ENCODE data around the gene IL2RG.

The IL2RG gene

GRCh38 chrX:71111141-71111843, at the start of gene IL2RG:
Gene IL2RG, minus strand, starts transcription at chrX:71111577. Its CDS starts 38 bp downstream, at chrX:71111539.
- Histone ChIP-seq H3K4me3 (ENCODE audit: low read length in 2 of 2) (peak within 1 kb of the TSS; percentile 56 to 63), H3K9ac (ENCODE audit: low read depth in 1 of 2, low read length in 2 of 2) (peak within 1 kb of the TSS; percentile 52 to 56), H3K27me3 (ENCODE audit: control insufficient read depth in 2 of 2, insufficient read depth in 2 of 2, low read length in 2 of 2) (no peaks in the 10 kb centered on the region), H3K36me3 (ENCODE audit: control insufficient read depth in 2 of 2, insufficient read depth in 2 of 2, low read length in 2 of 2) (no peaks in the 10 kb centered on the region), H3K9me3 (ENCODE audit: control insufficient read depth in 2 of 2, low read length in 2 of 2) (no peaks in the 10 kb centered on the region), H3K27ac (ENCODE audit: low read depth in 2 of 2, low read length in 2 of 2) (peak within 1 kb of the TSS; percentile 78 to 79), H3K4me1 (ENCODE audit: control insufficient read depth in 2 of 2, insufficient read depth in 2 of 2, low read length in 2 of 2) (peaks cover 0 to 2% of the 10 kb centered on the region in 2 donors)

GRCh38 chrX:71160475-71160874, 49.1 kb upstream of the IL2RG start:
- Histone ChIP-seq H3K27me3 (ENCODE audit: control insufficient read depth in 2 of 2, insufficient read depth in 2 of 2, low read length in 2 of 2) (peaks cover 0 to 1% of the 10 kb centered on the region in 2 donors), H3K4me3 (ENCODE audit: low read length in 2 of 2) (no peak overlapping the region), H3K36me3 (ENCODE audit: control insufficient read depth in 2 of 2, insufficient read depth in 2 of 2, low read length in 2 of 2) (no peaks in the 10 kb centered on the region), H3K27ac (ENCODE audit: low read depth in 2 of 2, low read length in 2 of 2) (no peak overlapping the region), H3K9me3 (ENCODE audit: control insufficient read depth in 2 of 2, low read length in 2 of 2) (no peaks in the 10 kb centered on the region), H3K4me1 (ENCODE audit: control insufficient read depth in 2 of 2, insufficient read depth in 2 of 2, low read length in 2 of 2) (no peaks in the 10 kb centered on the region), H3K9ac (ENCODE audit: low read depth in 1 of 2, low read length in 2 of 2) (no peak overlapping the region)

GRCh38 chrX:71159335-71159734, 48.0 kb upstream of the IL2RG start:
- Histone ChIP-seq H3K9me3 (ENCODE audit: control insufficient read depth in 2 of 2, low read length in 2 of 2) (no peaks in the 10 kb centered on the region), H3K27me3 (ENCODE audit: control insufficient read depth in 2 of 2, insufficient read depth in 2 of 2, low read length in 2 of 2) (peaks cover 0 to 1% of the 10 kb centered on the region in 2 donors), H3K4me3 (ENCODE audit: low read length in 2 of 2) (no peak overlapping the region), H3K4me1 (ENCODE audit: control insufficient read depth in 2 of 2, insufficient read depth in 2 of 2, low read length in 2 of 2) (no peaks in the 10 kb centered on the region), H3K36me3 (ENCODE audit: control insufficient read depth in 2 of 2, insufficient read depth in 2 of 2, low read length in 2 of 2) (no peaks in the 10 kb centered on the region), H3K9ac (ENCODE audit: low read depth in 1 of 2, low read length in 2 of 2) (no peak overlapping the region), H3K27ac (ENCODE audit: low read depth in 2 of 2, low read length in 2 of 2) (no peak overlapping the region)

GRCh38 chrX:71158603-71159002, 47.2 kb upstream of the IL2RG start:
- H3K9ac ChIP-seq (ENCODE audit: low read depth in 1 of 2, low read length in 2 of 2): no peak overlapping the region
- peaks cover 0 to 1% of the 10 kb centered on the region in 2 donors for H3K27me3 ChIP-seq (ENCODE audit: control insufficient read depth in 2 of 2, insufficient read depth in 2 of 2, low read length in 2 of 2)
- no peak overlapping the region for H3K27ac ChIP-seq (ENCODE audit: low read depth in 2 of 2, low read length in 2 of 2)
- H3K9me3 ChIP-seq (ENCODE audit: control insufficient read depth in 2 of 2, low read length in 2 of 2): no peaks in the 10 kb centered on the region
- no peak overlapping the region for H3K4me3 ChIP-seq (ENCODE audit: low read length in 2 of 2)
- no peaks in the 10 kb centered on the region for H3K36me3 ChIP-seq (ENCODE audit: control insufficient read depth in 2 of 2, insufficient read depth in 2 of 2, low read length in 2 of 2)
- no peaks in the 10 kb centered on the region for H3K4me1 ChIP-seq (ENCODE audit: control insufficient read depth in 2 of 2, insufficient read depth in 2 of 2, low read length in 2 of 2)

- Histone ChIP-seq H3K4me3 (ENCODE audit: low read length in 2 of 2) (no peak overlapping the region), H3K27me3 (ENCODE audit: control insufficient read depth in 2 of 2, insufficient read depth in 2 of 2, low read length in 2 of 2) (peaks cover 1 to 3% of the 10 kb centered on the region in 2 donors), H3K27ac (ENCODE audit: low read depth in 2 of 2, low read length in 2 of 2) (no peak overlapping the region), H3K36me3 (ENCODE audit: control insufficient read depth in 2 of 2, insufficient read depth in 2 of 2, low read length in 2 of 2) (no peaks in the 10 kb centered on the region), H3K9ac (ENCODE audit: low read depth in 1 of 2, low read length in 2 of 2) (no peak overlapping the region), H3K9me3 (ENCODE audit: control insufficient read depth in 2 of 2, low read length in 2 of 2) (no peaks in the 10 kb centered on the region), H3K4me1 (ENCODE audit: control insufficient read depth in 2 of 2, insufficient read depth in 2 of 2, low read length in 2 of 2) (no peaks in the 10 kb centered on the region)
Measured at GRCh38 chrX:71154641-71155040, 43.3 kb upstream of the IL2RG start.

- Histone ChIP-seq H3K36me3 (ENCODE audit: control insufficient read depth in 2 of 2, insufficient read depth in 2 of 2, low read length in 2 of 2) (no peaks in the 10 kb centered on the region), H3K4me1 (ENCODE audit: control insufficient read depth in 2 of 2, insufficient read depth in 2 of 2, low read length in 2 of 2) (no peaks in the 10 kb centered on the region), H3K27me3 (ENCODE audit: control insufficient read depth in 2 of 2, insufficient read depth in 2 of 2, low read length in 2 of 2) (peaks cover 1 to 3% of the 10 kb centered on the region in 2 donors), H3K9me3 (ENCODE audit: control insufficient read depth in 2 of 2, low read length in 2 of 2) (no peaks in the 10 kb centered on the region), H3K4me3 (ENCODE audit: low read length in 2 of 2) (no peak overlapping the region), H3K27ac (ENCODE audit: low read depth in 2 of 2, low read length in 2 of 2) (no peak overlapping the region), H3K9ac (ENCODE audit: low read depth in 1 of 2, low read length in 2 of 2) (no peak overlapping the region)
Measured at GRCh38 chrX:71154196-71154595, 42.8 kb upstream of the IL2RG start.

GRCh38 chrX:71151366-71151765, 40.0 kb upstream of the IL2RG start:
- no peak overlapping the region for H3K27ac ChIP-seq (ENCODE audit: low read depth in 2 of 2, low read length in 2 of 2)

GRCh38 chrX:71148278-71148663, 36.9 kb upstream of the IL2RG start:
- Histone ChIP-seq H3K9ac (ENCODE audit: low read depth in 1 of 2, low read length in 2 of 2) (no peak overlapping the region), H3K4me3 (ENCODE audit: low read length in 2 of 2) (no peak overlapping the region)

More at GRCh38 chrX:71151366-71151765, 40.0 kb upstream of the IL2RG start:
- Histone ChIP-seq H3K9me3 (ENCODE audit: control insufficient read depth in 2 of 2, low read length in 2 of 2) (no peaks in the 10 kb centered on the region), H3K4me1 (ENCODE audit: control insufficient read depth in 2 of 2, insufficient read depth in 2 of 2, low read length in 2 of 2) (peaks cover 0 to 2% of the 10 kb centered on the region in 2 donors), H3K9ac (ENCODE audit: low read depth in 1 of 2, low read length in 2 of 2) (no peak overlapping the region), H3K36me3 (ENCODE audit: control insufficient read depth in 2 of 2, insufficient read depth in 2 of 2, low read length in 2 of 2) (no peaks in the 10 kb centered on the region), H3K27me3 (ENCODE audit: control insufficient read depth in 2 of 2, insufficient read depth in 2 of 2, low read length in 2 of 2) (peaks cover 1 to 3% of the 10 kb centered on the region in 2 donors), H3K4me3 (ENCODE audit: low read length in 2 of 2) (no peak overlapping the region)

GRCh38 chrX:71147496-71148277, 36.3 kb upstream of the IL2RG start:
- Histone ChIP-seq H3K9ac (ENCODE audit: low read depth in 1 of 2, low read length in 2 of 2) (no peak overlapping the region), H3K4me1 (ENCODE audit: control insufficient read depth in 2 of 2, insufficient read depth in 2 of 2, low read length in 2 of 2) (peaks cover 0 to 2% of the 10 kb centered on the region in 2 donors), H3K27ac (ENCODE audit: low read depth in 2 of 2, low read length in 2 of 2) (no peak overlapping the region), H3K4me3 (ENCODE audit: low read length in 2 of 2) (no peak overlapping the region), H3K27me3 (ENCODE audit: control insufficient read depth in 2 of 2, insufficient read depth in 2 of 2, low read length in 2 of 2) (peaks cover 0 to 8% of the 10 kb centered on the region in 2 donors), H3K9me3 (ENCODE audit: control insufficient read depth in 2 of 2, low read length in 2 of 2) (no peaks in the 10 kb centered on the region), H3K36me3 (ENCODE audit: control insufficient read depth in 2 of 2, insufficient read depth in 2 of 2, low read length in 2 of 2) (no peaks in the 10 kb centered on the region)

More at GRCh38 chrX:71148278-71148663, 36.9 kb upstream of the IL2RG start:
- peaks cover 0 to 2% of the 10 kb centered on the region in 2 donors for H3K4me1 ChIP-seq (ENCODE audit: control insufficient read depth in 2 of 2, insufficient read depth in 2 of 2, low read length in 2 of 2)
- H3K27ac ChIP-seq (ENCODE audit: low read depth in 2 of 2, low read length in 2 of 2): no peak overlapping the region
- no peaks in the 10 kb centered on the region for H3K9me3 ChIP-seq (ENCODE audit: control insufficient read depth in 2 of 2, low read length in 2 of 2)
- no peaks in the 10 kb centered on the region for H3K36me3 ChIP-seq (ENCODE audit: control insufficient read depth in 2 of 2, insufficient read depth in 2 of 2, low read length in 2 of 2)
- peaks cover 0 to 8% of the 10 kb centered on the region in 2 donors for H3K27me3 ChIP-seq (ENCODE audit: control insufficient read depth in 2 of 2, insufficient read depth in 2 of 2, low read length in 2 of 2)

- Histone ChIP-seq H3K4me3 (ENCODE audit: low read length in 2 of 2) (peak within 1 kb of the TSS; percentile 26 to 46), H3K9ac (ENCODE audit: low read depth in 1 of 2, low read length in 2 of 2) (no peak within 1 kb of the TSS), H3K27ac (ENCODE audit: low read depth in 2 of 2, low read length in 2 of 2) (no peak within 1 kb of the TSS)
Measured at GRCh38 chrX:71144651-71145050, 33.3 kb upstream of the IL2RG start, which contains the start of gene NLGN3. Gene NLGN3, plus strand, starts transcription at chrX:71144841. Its CDS starts 2,909 bp downstream, at chrX:71147750.

More at GRCh38 chrX:71144651-71145050, 33.3 kb upstream of the IL2RG start, which contains the start of gene NLGN3:
- peaks cover 0 to 5% of the 10 kb centered on the region in 2 donors for H3K27me3 ChIP-seq (ENCODE audit: control insufficient read depth in 2 of 2, insufficient read depth in 2 of 2, low read length in 2 of 2)
- H3K36me3 ChIP-seq (ENCODE audit: control insufficient read depth in 2 of 2, insufficient read depth in 2 of 2, low read length in 2 of 2): peaks cover 9 to 11% of the 10 kb centered on the region in 2 donors
- H3K9me3 ChIP-seq (ENCODE audit: control insufficient read depth in 2 of 2, low read length in 2 of 2): no peaks in the 10 kb centered on the region
- H3K4me1 ChIP-seq (ENCODE audit: control insufficient read depth in 2 of 2, insufficient read depth in 2 of 2, low read length in 2 of 2): peaks cover 0 to 2% of the 10 kb centered on the region in 2 donors
